ENCODE results near the gene KCNJ6.

DNA sequence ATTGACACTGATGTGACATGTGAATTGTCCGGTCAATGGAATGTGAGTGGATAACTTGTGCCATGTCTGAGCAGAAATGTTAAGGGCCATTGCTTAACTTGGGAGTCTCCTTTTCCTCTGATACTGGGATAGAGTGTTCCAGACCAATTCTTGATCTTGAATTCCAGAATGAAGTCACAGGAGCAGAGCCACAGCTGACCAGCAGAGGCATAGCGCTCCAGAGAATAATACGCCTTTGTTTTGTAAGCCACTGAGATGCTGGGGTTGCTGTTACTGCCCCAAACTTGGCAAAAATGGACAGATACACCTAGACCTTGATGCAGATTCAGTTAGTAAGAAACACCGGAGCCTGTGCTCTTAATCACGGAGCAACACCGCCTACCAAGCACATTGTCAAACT lies 6.3 kb downstream of the KCNJ6 start:
- TF ChIP-seq U2AF2 (optimal IDR thresholded peaks at IDR 0.05; ENCODE audit: low read depth, low read length), result no peak
- TF ChIP-seq TBP (optimal IDR thresholded peaks at IDR 0.05; ENCODE audit: low read depth, low read length), result no peak
- TF ChIP-seq POLR2A (conservative IDR thresholded peaks at IDR 0.05), result no peak
- TF ChIP-seq, protein P1, sequence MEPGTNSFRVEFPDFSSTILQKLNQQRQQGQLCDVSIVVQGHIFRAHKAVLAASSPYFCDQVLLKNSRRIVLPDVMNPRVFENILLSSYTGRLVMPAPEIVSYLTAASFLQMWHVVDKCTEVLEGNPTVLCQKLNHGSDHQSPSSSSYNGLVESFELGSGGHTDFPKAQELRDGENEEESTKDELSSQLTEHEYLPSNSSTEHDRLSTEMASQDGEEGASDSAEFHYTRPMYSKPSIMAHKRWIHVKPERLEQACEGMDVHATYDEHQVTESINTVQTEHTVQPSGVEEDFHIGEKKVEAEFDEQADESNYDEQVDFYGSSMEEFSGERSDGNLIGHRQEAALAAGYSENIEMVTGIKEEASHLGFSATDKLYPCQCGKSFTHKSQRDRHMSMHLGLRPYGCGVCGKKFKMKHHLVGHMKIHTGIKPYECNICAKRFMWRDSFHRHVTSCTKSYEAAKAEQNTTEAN (CRISPR knock-in tag; IDR thresholded peaks at IDR 0.05), result no peak
- TF ChIP-seq ZNF282 (CRISPR knock-in tag; IDR thresholded peaks at IDR 0.05), result no peak
- TF ChIP-seq, protein P2, sequence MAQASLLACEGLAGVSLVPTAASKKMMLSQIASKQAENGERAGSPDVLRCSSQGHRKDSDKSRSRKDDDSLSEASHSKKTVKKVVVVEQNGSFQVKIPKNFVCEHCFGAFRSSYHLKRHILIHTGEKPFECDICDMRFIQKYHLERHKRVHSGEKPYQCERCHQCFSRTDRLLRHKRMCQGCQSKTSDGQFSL (CRISPR knock-in tag; IDR thresholded peaks at IDR 0.05), result no peak
- TF ChIP-seq, protein P2 (tag; IDR thresholded peaks at IDR 0.05), result no peak
- TF ChIP-seq FOSL1 (tag; conservative IDR thresholded peaks at IDR 0.05), result no peak

Measured in K562 (cell line).